ENCODE results near the gene UCMA.
"Not testable (repeated sequence)": the region's sequence is repeated elsewhere in the genome, so short reads cannot be mapped to it uniquely, and the experiment has no call there.

The UCMA gene, protein sequence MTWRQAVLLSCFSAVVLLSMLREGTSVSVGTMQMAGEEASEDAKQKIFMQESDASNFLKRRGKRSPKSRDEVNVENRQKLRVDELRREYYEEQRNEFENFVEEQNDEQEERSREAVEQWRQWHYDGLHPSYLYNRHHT

DNA sequence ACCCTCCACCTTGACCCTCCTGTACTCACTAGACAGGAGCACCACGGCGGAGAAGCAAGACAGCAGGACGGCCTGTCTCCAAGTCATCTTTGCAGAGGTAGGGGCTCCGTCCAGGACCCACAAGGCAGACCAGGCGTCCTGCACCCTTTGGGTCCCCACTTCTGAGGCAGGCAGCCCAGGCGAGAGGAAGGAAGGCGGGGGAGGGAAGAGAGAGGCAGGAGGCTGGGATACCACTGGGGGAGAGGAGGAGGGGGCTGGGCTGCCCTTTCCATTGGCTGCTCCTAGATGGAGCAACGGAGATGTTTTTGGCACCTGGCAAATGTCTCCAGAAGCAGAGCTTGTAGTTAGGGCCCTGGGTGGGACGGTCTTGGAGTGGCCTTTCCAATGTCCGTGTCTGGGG, at the start of gene UCMA:
UCMA (minus strand) TSS at position 203 of the 400 bp plus-strand sequence; CDS start at position 87, 116 bp downstream.
- DNase-seq (ENCODE audit: low read depth): no peak

- not testable (repeated sequence) for DNase-seq (ENCODE audit: low read depth)
These were observed 48.2 kb upstream of the UCMA start for GRCh38 chr10:13282348-13282747.

DNA sequence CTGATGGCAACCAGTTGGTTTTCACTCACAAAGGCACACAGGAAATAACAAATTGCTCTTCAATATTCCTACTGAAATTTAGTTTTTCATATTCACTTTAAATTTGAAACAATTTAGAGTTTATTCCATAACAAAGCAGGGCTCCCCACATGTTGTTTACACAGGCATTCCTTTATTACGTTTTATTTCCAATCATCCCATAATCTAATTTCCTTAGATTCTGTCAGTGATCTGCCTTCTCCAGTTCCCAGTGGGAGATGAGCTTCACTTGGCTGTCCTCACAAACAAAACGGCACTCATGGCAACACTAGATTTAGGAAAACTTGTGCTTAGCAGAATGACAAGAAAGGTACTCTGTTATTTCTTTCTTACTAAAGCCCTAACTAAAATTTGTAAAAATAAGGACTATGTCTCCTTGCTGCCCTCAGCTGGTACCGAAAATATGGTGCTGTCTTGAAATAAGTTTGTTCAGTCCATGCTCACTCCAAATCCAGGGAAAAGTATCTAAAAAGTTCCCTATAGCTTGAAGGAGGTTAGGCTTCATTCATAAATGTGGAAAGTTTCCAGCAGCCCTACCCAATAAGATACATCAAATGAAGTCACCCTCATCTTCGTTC, 42.7 kb upstream of the UCMA start:
- DNase-seq (ENCODE audit: low read depth): peak; percentile 29

- not testable (repeated sequence) for DNase-seq (ENCODE audit: low read depth)
These were observed 42.0 kb upstream of the UCMA start for GRCh38 chr10:13276146-13276545.

- peak; percentile 80 for DNase-seq (ENCODE audit: low read depth)
These were observed 38.0 kb upstream of the UCMA start for GRCh38 chr10:13272164-13272571.

GRCh38 chr10:13271552-13272163, 37.5 kb upstream of the UCMA start:
- DNase-seq (ENCODE audit: low read depth): no peak

DNA sequence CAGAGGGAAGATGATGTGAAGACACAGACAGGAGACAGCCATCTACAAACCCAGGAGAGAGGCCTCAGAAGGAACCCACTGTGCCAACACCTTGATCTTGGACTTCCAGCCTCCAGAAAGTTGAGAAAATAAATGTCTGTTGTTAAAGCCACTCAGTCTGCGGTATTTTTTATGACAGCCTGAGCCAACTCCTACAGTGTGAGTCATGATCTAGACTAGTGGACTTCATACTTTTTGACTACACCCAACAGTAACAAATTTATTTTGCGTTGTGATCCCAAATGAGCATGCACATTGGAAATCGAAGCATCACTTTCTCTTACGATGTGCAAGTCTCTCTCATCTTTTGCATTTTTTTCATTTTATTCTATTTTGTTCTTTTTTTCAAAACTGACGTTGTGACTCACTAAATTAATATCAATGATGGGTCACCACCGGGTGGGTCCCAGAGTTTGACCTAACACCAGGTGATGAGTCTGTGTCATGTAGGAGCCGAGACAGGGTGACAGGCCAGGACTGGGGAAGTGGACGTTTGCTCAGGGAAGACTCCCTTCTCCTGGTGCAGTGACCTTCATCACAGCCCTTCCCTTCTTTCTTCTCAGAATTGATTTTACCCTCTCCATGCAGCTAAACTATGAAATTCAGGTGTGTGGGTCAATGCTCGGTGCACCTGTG, 36.8 kb upstream of the UCMA start:
- no peak for DNase-seq (ENCODE audit: low read depth)

DNA sequence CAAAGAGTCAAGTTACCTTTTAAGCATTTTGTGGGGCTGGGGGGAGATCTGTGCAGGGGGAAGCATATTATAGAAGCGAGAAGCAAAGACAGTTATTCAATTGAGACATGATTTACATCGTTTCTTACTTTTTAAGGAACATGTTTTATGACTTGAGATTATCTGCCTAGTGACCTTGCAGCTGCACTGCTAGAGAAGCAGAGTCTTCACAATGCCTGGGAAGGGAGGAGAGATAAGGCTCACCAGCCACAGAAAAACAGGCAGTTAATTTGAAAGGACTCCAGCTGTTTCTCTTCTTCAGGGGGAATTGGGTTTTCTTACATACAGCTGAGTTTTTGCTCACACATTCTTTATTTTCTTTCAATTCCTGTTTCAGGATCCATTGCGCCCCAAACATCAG, 34.7 kb upstream of the UCMA start:
- DNase-seq (ENCODE audit: low read depth): no peak

GRCh38 chr10:13268310-13268709, 34.1 kb upstream of the UCMA start:
- DNase-seq (ENCODE audit: low read depth): no peak

- no peak for DNase-seq (ENCODE audit: low read depth)
These were observed 29.4 kb upstream of the UCMA start for GRCh38 chr10:13263591-13263990.

GRCh38 chr10:13262433-13262832, 28.3 kb upstream of the UCMA start:
- DNase-seq (ENCODE audit: low read depth): no peak

DNA sequence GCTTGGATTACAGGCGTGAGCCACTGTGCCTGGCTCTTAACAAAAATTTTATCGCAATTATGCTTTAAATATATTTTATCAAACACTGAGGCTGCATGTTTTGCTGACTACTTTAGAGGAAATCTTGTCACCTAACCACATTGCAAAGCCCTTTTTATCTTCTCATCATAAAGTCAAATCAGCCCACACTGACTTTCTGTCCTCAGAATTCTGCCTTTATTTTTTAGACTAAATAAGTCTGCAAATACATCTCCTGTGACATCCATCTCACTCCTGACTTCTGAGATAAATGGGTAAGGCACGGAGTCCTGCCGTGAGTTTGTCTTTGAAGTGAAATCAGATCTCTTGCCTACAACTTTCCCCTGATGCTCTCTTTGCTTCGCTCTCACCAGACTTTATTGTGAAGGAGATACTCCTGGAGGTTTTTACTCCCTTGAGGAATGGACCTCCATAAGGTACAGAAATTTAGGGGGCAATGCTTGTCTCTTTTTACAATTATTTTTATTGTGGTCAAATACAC, 23.5 kb upstream of the UCMA start:
- DNase-seq (ENCODE audit: low read depth): no peak

- no peak for DNase-seq (ENCODE audit: low read depth)
These were observed 22.5 kb upstream of the UCMA start for GRCh38 chr10:13256627-13257026.

DNA sequence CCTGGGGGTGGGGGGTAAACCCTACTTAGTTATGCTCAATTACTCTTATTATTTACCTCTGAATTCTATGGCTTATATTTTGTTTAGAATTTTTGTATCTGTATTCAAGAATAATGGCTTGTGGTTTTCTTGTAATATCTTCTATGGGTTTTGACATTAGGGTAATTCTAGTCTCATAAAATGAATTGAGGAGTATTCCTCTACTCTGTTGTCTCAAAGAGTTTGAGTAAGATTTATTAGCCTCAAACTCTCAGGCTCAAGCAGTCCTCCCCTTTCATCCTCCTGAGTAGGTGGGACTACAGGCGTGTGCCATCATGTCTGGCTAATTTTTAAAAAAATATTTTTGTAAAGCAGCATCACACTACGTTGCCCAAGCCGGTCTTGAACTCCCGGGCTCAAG, 19.6 kb upstream of the UCMA start:
- DNase-seq (ENCODE audit: low read depth): no peak

- DNase-seq (ENCODE audit: low read depth): no peak
These were observed 13.6 kb upstream of the UCMA start for GRCh38 chr10:13247784-13248183.

- DNase-seq (ENCODE audit: low read depth): no peak
These were observed 13.1 kb upstream of the UCMA start for GRCh38 chr10:13247246-13247645.

GRCh38 chr10:13242260-13242659, 8.1 kb upstream of the UCMA start:
- DNase-seq (ENCODE audit: low read depth): not testable (repeated sequence)

- DNase-seq (ENCODE audit: low read depth): no peak
These were observed 7.4 kb upstream of the UCMA start for GRCh38 chr10:13241613-13242012.

DNA sequence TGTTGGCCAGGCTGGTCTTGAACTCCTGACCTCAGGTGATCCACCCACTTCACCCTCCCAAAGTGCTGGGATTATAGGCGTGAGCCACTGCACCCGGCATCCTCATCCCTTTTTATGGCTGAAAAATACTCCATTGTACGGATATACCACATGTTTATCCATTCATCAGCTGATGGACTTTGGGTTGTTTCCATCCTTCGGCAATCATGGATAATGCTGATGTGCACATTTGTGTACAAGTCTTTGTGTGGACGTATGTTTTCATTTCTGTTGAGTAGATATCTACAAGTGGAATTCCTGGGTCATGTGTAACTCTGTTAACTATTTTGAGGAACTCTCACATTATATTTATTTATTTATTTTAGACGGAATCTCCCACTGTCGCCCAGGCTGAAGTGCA, 5.7 kb upstream of the UCMA start:
- DNase-seq (ENCODE audit: low read depth): no peak

GRCh38 chr10:13238271-13239077, 4.3 kb upstream of the UCMA start:
- no peak for DNase-seq (ENCODE audit: low read depth)

GRCh38 chr10:13236638-13237037, 2.5 kb upstream of the UCMA start:
- no peak for DNase-seq (ENCODE audit: low read depth)

DNA sequence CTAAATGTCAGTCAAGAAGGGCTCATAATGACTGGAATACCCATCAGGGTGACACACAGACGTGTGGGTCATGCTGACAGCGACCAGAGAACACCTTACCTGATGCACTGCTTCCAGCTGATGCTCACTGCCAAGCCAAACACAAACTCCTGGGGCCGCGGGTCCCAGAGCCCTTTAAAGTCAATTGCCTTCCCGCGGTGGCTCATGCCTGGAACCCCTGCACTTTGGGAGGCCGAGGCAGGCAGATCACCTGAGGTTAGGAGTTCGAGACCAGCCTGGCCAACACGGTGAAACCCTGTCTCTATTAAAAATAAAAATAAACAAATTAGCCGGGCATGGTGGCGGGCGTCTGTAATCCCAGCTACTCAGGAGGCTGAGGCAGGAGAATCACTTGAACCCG, 562 bp upstream of the UCMA start:
- DNase-seq (ENCODE audit: low read depth): not testable (repeated sequence)

Data from fibroblast of gingiva (primary cell).